SU-DHL-6 (cell line): ENCODE measurements around the gene SST.

Experiments
- H2AFZ ChIP-seq: fragments of 200-600 bp; sonication (generic); 2 replicates; pipeline ENCODE4 v1.6.1; 2014; ENCODE audit warnings: low read depth, mild to moderate bottlenecking, moderate library complexity, mixed read lengths, antibody characterized with exemption, low read length; ENCODE audit not compliant: severe bottlenecking
- H3F3A ChIP-seq: fragments of 200-600 bp; shearing (Covaris generic); 2 replicates; pipeline ENCODE4 v1.6.0; 2016; ENCODE audit warnings: antibody characterized with exemption, mild to moderate bottlenecking; ENCODE audit not compliant: insufficient read depth
- H3K27ac ChIP-seq: fragments of 200-600 bp; sonication (generic); 2 replicates; pipeline ENCODE4 v1.5.1; 2016; ENCODE audit warnings: low read depth, mild to moderate bottlenecking, low read length, moderate library complexity, mixed read lengths
- H3K27me3 ChIP-seq: fragments of 200-600 bp; sonication (generic), shearing (Covaris generic); 2 replicates; pipeline ENCODE4 v1.6.0; 2014; ENCODE audit warnings: mild to moderate bottlenecking, low read length
- H3K36me3 ChIP-seq: fragments of 200-600 bp; sonication (generic); 2 replicates; pipeline ENCODE4 v1.6.1; 2014; ENCODE audit warnings: mild to moderate bottlenecking, low read length, mixed read lengths
- H3K4me2 ChIP-seq: fragments of 300-600, 200-600 bp; shearing (Covaris generic), sonication (generic); 2 replicates; pipeline ENCODE4 v1.6.0; 2014; ENCODE audit warnings: low read length, low read depth, mild to moderate bottlenecking; ENCODE audit not compliant: poor library complexity, severe bottlenecking
- H3K4me3 ChIP-seq: fragments of 200-600 bp; sonication (generic); 2 replicates; pipeline ENCODE4 v1.5.1; 2014; ENCODE audit warnings: antibody characterized with exemption, low read length, mild to moderate bottlenecking, mixed read lengths; ENCODE audit not compliant: insufficient read depth, poor library complexity, severe bottlenecking
- H3K79me2 ChIP-seq: fragments of 200-600 bp; sonication (generic); 2 replicates; pipeline ENCODE4 v1.6.1; 2014; ENCODE audit warnings: mild to moderate bottlenecking, low read length, moderate library complexity; ENCODE audit not compliant: insufficient read depth
- H3K9ac ChIP-seq: fragments of 200-600 bp; sonication (generic); 2 replicates; pipeline ENCODE4 v1.7.0; 2014; ENCODE audit warnings: mild to moderate bottlenecking, low read length
- H3K9me2 ChIP-seq: fragments of 200-600 bp; sonication (generic); replicated peaks from 2 replicates; pipeline ENCODE4 v1.6.1; 2014; ENCODE audit warnings: low read length; ENCODE audit not compliant: insufficient read depth
- H3K9me3 ChIP-seq: fragments of 200-600 bp; sonication (generic); 2 replicates; pipeline ENCODE4 v1.6.1; 2014; ENCODE audit warnings: low read length, mixed read lengths; ENCODE audit not compliant: insufficient read depth
- H4K20me1 ChIP-seq: fragments of 200-600 bp; sonication (generic); 2 replicates; pipeline ENCODE4 v1.6.1; 2014; ENCODE audit warnings: low read depth, mild to moderate bottlenecking, antibody characterized with exemption, low read length, moderate library complexity, mixed read lengths
- CTCF ChIP-seq: fragments of 200-600 bp; sonication (generic); IDR thresholded peaks from one replicate; pipeline ENCODE4 v1.5.1; 2017; ENCODE audit warnings: antibody characterized with exemption, mild to moderate bottlenecking, low read length, moderate library complexity; ENCODE audit not compliant: insufficient read depth, poor library complexity, severe bottlenecking
- EZH2phosphoT487 ChIP-seq: fragments of 200-600 bp; sonication (generic), shearing (Covaris generic); conservative IDR thresholded peaks from 2 replicates; pipeline ENCODE4 v1.6.1; 2018; ENCODE audit warnings: mild to moderate bottlenecking, antibody characterized with exemption, low read length, moderate library complexity, mixed read lengths

The SST gene

GRCh38 chr3:187636528-187636927 is 33.7 kb downstream of the SST start:
- Histone ChIP-seq H3K4me3 (no peak overlapping the region), H3K9ac (no peak overlapping the region), H2AFZ (no peak overlapping the region), H3K4me2 (no peak overlapping the region), H3K27me3 (no peaks in the 10 kb centered on the region), H4K20me1 (no peaks in the 10 kb centered on the region), H3F3A (no peaks in the 10 kb centered on the region), H3K79me2 (no peaks in the 10 kb centered on the region), H3K27ac (no peak overlapping the region), H3K9me2 (no peaks in the 10 kb centered on the region), H3K36me3 (no peaks in the 10 kb centered on the region), H3K9me3 (no peaks in the 10 kb centered on the region)
- no peak for TF ChIP-seq CTCF
- no peak for TF ChIP-seq EZH2phosphoT487

GRCh38 chr3:187630404-187630803 is 39.8 kb downstream of the SST start:
- no peak for TF ChIP-seq CTCF
- TF ChIP-seq EZH2phosphoT487, result no peak
- H3K27me3 ChIP-seq, result no peaks in the 10 kb centered on the region
- H3K9me2 ChIP-seq, result no peaks in the 10 kb centered on the region
- H3K4me3 ChIP-seq, result no peak overlapping the region
- no peaks in the 10 kb centered on the region for H3K9me3 ChIP-seq
- H3K27ac ChIP-seq, result no peak overlapping the region
- no peaks in the 10 kb centered on the region for H3K79me2 ChIP-seq
- no peaks in the 10 kb centered on the region for H4K20me1 ChIP-seq
- H3K36me3 ChIP-seq, result no peaks in the 10 kb centered on the region
- H3F3A ChIP-seq, result no peaks in the 10 kb centered on the region
- no peak overlapping the region for H3K4me2 ChIP-seq
- no peak overlapping the region for H2AFZ ChIP-seq
- no peak overlapping the region for H3K9ac ChIP-seq

- Histone ChIP-seq H4K20me1 (no peaks in the 10 kb centered on the region), H3K79me2 (no peaks in the 10 kb centered on the region), H3K27ac (no peak overlapping the region), H2AFZ (no peak overlapping the region), H3K9me2 (no peaks in the 10 kb centered on the region), H3K9me3 (no peaks in the 10 kb centered on the region), H3K4me3 (no peak overlapping the region), H3K27me3 (no peaks in the 10 kb centered on the region), H3K9ac (no peak overlapping the region), H3K36me3 (no peaks in the 10 kb centered on the region), H3F3A (no peaks in the 10 kb centered on the region), H3K4me2 (no peak overlapping the region)
- TF ChIP-seq CTCF (no peak), EZH2phosphoT487 (no peak)
Observed at GRCh38 chr3:187629711-187630110, 40.5 kb downstream of the SST start.
